Activated CD8-positive, alpha-beta T cell treated with anti-CD3 and anti-CD28 coated beads, Interleukin-2, amount 10 ng/mL, durations not matched to agents 7 days and 5 days (primary cell): ENCODE results near the gene BCR. TPM values are rescaled to one million over a fixed set of nuclear protein-coding genes. Genes with fewer than 3 reads are reported as not detected.

ENCODE experiments used
- ATAC-seq: fragments of 150-1000 bp; cut with Tn5 transposase; one replicate; pipeline ENCODE4 v1.10.0; 2021; ENCODE audit warnings: moderate library complexity
- CTCF ChIA-PET: fragments of 350-600 bp; sonication (Branson Sonifier 250); formaldehyde crosslinking; loops from one replicate; lab custom pipeline; 2021; ENCODE audit warnings: antibody characterized with exemption; lab: Charles Lee
- POLR2A ChIA-PET: fragments of 350-600 bp; sonication (Branson Sonifier 250); formaldehyde crosslinking; loops from one replicate; lab custom pipeline; 2021; ENCODE audit warnings: antibody characterized with exemption; lab: Charles Lee
- DNase-seq: peaks from one replicate; pipeline ENCODE4 v3.0.0-alpha.2; 2020
- H3K27ac Mint-ChIP-seq: one replicate; pipeline ENCODE4 v1.8.0; 2021; ENCODE audit warnings: mild to moderate bottlenecking, mixed read lengths
- H3K27me3 Mint-ChIP-seq: one replicate; pipeline ENCODE4 v1.8.0; 2021; ENCODE audit warnings: low read depth, mixed read lengths
- H3K36me3 Mint-ChIP-seq: one replicate; pipeline ENCODE4 v1.8.0; 2021; ENCODE audit warnings: low read depth, mixed read lengths
- H3K4me1 Mint-ChIP-seq: one replicate; pipeline ENCODE4 v1.8.0; 2021; ENCODE audit warnings: low read depth, mixed read lengths
- H3K4me3 Mint-ChIP-seq: one replicate; pipeline ENCODE4 v1.8.0; 2021; ENCODE audit warnings: mild to moderate bottlenecking, mixed read lengths
- H3K9me3 Mint-ChIP-seq: one replicate; pipeline ENCODE4 v1.8.0; 2022; ENCODE audit warnings: mixed read lengths; ENCODE audit not compliant: insufficient read depth
- total RNA-seq, 2 experiments: library from RNA; stranded (reverse); gene quantifications; one replicate each; pipeline ENCODE4 v1.2.3, GENCODE V29; 2021

Gene BCR
- total RNA-seq, 2 experiments from 2014 or later: 31.1 to 31.9 TPM

DNA sequence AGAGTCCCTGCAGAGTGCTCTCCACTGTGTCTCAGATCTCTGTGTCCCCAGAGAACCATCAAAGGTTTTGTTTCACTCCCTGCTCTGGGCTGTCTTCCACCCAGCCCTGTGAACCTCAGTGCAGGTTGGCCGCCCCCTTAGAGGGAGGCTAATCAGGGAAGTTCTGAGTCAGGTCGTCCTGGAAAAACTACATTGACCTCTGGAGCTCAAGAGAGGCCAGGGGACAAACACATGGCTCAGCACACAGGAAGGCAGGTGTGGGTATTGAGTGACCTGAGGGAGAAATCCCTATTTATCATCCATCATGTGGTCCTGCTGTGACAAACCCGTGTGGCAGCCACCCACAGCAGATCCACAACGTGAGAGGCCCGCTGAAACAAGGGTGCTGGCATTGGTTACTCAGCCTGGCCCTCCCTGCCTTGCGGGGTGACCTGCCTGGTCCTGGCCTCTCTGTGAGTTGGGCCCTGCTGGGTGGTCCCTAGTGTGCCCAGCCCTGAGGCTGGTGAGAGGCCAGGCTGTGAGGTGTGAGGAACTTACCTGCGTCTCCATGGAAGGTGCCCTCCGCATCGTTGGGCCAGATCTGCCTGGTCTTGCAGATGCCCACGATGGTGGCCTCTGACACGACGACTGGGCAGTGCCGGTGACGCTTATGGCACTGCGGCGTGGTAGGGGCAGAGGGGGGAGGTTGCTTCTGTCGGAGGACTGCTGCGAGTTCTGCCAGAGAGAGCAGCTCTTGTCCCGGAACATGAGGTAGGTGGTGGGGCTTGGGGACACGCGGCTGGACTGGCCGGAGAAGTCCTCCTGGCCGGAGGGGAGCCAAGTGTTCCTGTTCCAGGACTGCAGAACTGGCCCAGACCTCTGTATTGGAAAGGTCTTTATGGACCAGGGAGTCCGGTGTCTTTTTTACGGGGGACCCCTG lies 669 bp upstream of the BCR start:
- Mint-ChIP-seq H3K36me3 (peaks cover 29% of the 10 kb centered on the region), H3K27ac (peak overlapping the region; percentile 77), H3K4me1 (peaks cover 65% of the 10 kb centered on the region), H3K4me3 (peak overlapping the region; percentile 74), H3K9me3 (peaks cover 13% of the 10 kb centered on the region), H3K27me3 (peaks cover 5% of the 10 kb centered on the region)
- ATAC-seq (no peak), DNase-seq (no peak)
- ChIA-PET CTCF (interaction anchor here (0.6 to 16.3 kb wide), 7 partner anchors 24 to 111 kb away, joined by 3 to 280 read pairs (median 7); no protein-coding TSS in a partner anchor), POLR2A (interaction anchor here (1.6 to 2.5 kb wide), 2 partner anchors 42 to 63 kb away, joined by 3 to 11 read pairs; no protein-coding TSS in a partner anchor)

DNA sequence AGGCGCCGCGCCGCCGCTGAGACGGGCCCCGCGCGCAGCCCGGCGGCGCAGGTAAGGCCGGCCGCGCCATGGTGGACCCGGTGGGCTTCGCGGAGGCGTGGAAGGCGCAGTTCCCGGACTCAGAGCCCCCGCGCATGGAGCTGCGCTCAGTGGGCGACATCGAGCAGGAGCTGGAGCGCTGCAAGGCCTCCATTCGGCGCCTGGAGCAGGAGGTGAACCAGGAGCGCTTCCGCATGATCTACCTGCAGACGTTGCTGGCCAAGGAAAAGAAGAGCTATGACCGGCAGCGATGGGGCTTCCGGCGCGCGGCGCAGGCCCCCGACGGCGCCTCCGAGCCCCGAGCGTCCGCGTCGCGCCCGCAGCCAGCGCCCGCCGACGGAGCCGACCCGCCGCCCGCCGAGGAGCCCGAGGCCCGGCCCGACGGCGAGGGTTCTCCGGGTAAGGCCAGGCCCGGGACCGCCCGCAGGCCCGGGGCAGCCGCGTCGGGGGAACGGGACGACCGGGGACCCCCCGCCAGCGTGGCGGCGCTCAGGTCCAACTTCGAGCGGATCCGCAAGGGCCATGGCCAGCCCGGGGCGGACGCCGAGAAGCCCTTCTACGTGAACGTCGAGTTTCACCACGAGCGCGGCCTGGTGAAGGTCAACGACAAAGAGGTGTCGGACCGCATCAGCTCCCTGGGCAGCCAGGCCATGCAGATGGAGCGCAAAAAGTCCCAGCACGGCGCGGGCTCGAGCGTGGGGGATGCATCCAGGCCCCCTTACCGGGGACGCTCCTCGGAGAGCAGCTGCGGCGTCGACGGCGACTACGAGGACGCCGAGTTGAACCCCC lies 798 bp downstream of the BCR start:
- Mint-ChIP-seq H3K4me3 (peak overlapping the region; percentile 79), H3K9me3 (peaks cover 7% of the 10 kb centered on the region), H3K27ac (no peak overlapping the region), H3K36me3 (peaks cover 31% of the 10 kb centered on the region), H3K4me1 (peaks cover 69% of the 10 kb centered on the region), H3K27me3 (peaks cover 5% of the 10 kb centered on the region)
- POLR2A ChIA-PET: interaction anchor here (0.7 to 2.5 kb wide), 5 partner anchors 17 to 98 kb away, joined by 3 to 11 read pairs (median 4); no protein-coding TSS in a partner anchor
- ATAC-seq: peak; percentile 21
- CTCF ChIA-PET: interaction anchor here (0.6 to 16.3 kb wide), 7 partner anchors 35 to 221 kb away, joined by 3 to 280 read pairs (median 4); no protein-coding TSS in a partner anchor
- peak; percentile 49 for DNase-seq

DNA sequence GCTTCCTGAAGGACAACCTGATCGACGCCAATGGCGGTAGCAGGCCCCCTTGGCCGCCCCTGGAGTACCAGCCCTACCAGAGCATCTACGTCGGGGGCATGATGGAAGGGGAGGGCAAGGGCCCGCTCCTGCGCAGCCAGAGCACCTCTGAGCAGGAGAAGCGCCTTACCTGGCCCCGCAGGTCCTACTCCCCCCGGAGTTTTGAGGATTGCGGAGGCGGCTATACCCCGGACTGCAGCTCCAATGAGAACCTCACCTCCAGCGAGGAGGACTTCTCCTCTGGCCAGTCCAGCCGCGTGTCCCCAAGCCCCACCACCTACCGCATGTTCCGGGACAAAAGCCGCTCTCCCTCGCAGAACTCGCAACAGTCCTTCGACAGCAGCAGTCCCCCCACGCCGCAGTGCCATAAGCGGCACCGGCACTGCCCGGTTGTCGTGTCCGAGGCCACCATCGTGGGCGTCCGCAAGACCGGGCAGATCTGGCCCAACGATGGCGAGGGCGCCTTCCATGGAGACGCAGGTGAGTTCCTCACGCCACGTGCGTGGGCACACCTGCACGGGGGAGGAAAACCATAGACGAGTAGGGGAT lies 1.5 kb downstream of the BCR start:
- Mint-ChIP-seq H3K27me3 (peaks cover 5% of the 10 kb centered on the region), H3K9me3 (peaks cover 4% of the 10 kb centered on the region), H3K4me1 (peaks cover 67% of the 10 kb centered on the region), H3K4me3 (peak overlapping the region; percentile 79), H3K36me3 (peaks cover 31% of the 10 kb centered on the region), H3K27ac (peak overlapping the region; percentile 36)
- ATAC-seq (no peak), DNase-seq (no peak)
- ChIA-PET POLR2A (interaction anchor here (1.0 to 2.5 kb wide), 3 partner anchors 18 to 61 kb away, joined by 3 to 11 read pairs (median 4); no protein-coding TSS in a partner anchor), CTCF (interaction anchor here (1.0 to 16.3 kb wide), 6 partner anchors 35 to 116 kb away, joined by 3 to 280 read pairs (median 4); no protein-coding TSS in a partner anchor)

DNA sequence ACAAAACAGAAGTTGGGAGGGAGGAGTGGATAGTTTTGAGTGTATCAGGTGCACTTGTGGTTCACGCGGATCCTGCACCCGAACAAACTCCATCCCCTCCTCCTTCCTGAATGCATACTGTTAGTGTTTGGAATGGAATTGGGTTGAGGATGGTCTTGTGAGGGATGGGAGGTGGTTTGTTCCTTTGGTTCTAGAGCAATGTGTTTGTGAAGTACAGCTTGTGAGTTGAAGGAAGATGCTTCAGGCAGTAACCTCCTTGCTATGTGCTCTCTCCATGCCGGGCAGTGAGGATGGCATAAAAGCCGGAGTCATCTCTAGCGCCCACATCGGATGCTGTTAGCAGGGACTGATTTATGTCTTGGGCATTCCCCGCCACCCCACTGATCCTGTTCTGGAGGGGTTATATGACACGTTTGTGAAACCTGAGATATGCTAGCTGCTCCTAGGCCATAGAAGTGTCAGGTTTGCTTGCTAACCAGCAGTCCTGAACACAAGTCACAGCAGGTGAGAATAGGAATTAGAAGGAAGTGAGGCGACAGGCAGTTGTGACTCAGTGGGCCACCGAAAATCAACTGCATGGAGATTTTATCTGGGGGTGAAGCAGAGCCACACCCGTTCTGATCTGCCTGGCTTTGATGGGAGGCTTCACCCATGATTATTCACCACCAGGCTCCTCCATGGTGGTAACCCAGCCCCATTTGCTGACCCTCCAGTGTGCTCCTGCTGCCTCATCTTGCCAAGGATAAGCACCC lies 2.2 kb downstream of the BCR start:
- peak overlapping the region; percentile 36 for H3K27ac Mint-ChIP-seq
- POLR2A ChIA-PET: interaction anchor here (1.0 to 2.5 kb wide), 2 partner anchors 43 to 61 kb away, joined by 3 to 11 read pairs; no protein-coding TSS in a partner anchor
- DNase-seq (peak; percentile 37), ATAC-seq (no peak)
- H3K36me3 Mint-ChIP-seq: peaks cover 27% of the 10 kb centered on the region
- CTCF ChIA-PET: interaction anchor here (1.2 to 16.3 kb wide), 7 partner anchors 8 to 299 kb away, joined by 3 to 280 read pairs (median 5); no protein-coding TSS in a partner anchor
- H3K27me3 Mint-ChIP-seq: peaks cover 5% of the 10 kb centered on the region
- H3K4me3 Mint-ChIP-seq: peak overlapping the region; percentile 79
- H3K9me3 Mint-ChIP-seq: no peaks in the 10 kb centered on the region
- peaks cover 62% of the 10 kb centered on the region for H3K4me1 Mint-ChIP-seq

DNA sequence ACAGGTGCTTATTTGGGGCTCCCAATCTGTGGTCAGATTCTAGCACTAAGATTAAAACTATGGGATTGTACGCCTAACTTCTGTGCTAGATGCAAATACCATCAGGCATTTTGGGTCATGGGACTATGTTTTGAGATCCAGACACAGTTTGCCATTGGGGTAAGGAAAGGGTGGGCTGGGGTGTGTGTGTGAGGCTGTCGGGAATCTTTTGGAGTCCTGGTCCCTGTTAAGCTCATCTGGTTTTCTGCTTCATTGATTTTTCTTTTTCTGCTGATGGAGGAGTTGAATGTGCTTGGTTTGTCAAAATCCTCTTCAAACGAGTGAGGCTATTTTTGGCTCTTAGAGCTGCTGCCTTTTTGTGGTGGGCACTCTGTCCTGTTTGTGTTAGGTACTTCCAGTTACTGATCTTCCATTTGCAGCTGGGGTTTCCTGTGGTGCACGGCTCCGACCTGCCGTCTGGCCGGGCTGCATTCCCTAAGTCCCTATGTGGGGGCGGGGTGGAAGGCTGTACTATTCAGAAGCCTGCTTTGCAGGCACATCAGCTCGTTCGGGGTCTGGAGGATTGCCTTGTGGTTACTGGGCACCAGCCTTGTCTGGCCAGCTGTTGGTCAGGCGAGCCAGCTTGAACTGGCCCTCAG lies 2.9 kb downstream of the BCR start:
- CTCF ChIA-PET: interaction anchor here (1.2 to 16.3 kb wide), 6 partner anchors 8 to 299 kb away, joined by 3 to 280 read pairs (median 7); no protein-coding TSS in a partner anchor
- Mint-ChIP-seq H3K9me3 (no peaks in the 10 kb centered on the region), H3K27ac (peak overlapping the region; percentile 57), H3K27me3 (peaks cover 5% of the 10 kb centered on the region), H3K36me3 (peaks cover 33% of the 10 kb centered on the region), H3K4me1 (peaks cover 68% of the 10 kb centered on the region), H3K4me3 (peak overlapping the region; percentile 79)
- ATAC-seq (no peak), DNase-seq (no peak)
- POLR2A ChIA-PET: interaction anchor here (0.7 kb wide), 1 partner anchor 33 kb away, joined by 3 read pairs; no protein-coding TSS in a partner anchor

DNA sequence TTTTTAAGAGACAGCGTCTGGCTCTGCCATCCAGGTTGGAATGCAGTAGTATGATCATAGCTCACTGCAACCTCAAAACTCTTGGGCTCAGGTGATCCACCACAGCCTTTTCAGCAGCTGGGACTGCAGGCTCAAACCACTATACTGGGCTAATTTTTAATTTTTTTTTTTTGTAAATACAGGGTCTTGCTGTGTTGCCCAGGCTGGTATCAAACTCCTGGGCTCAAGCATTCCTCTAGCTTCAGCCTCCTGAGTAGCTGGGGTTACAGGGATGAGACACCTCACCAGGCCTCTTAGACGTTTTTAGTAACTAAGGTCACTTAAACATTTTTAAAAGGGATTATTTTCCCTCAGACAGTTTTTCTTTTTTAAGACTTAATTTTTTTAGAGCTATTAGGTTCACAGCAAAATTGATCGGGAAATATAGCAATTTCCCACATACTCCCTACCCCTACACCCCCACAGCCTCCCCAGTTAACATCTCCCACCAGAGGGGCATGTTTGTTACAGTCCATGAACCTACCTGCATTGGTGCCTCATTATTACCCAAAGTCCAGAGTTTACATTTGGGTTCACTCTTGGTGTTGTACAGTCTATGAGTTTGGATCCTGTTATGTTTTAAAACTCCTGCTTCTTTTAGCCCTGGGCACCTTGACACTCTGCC lies 3.9 kb downstream of the BCR start:
- ChIA-PET POLR2A (no interaction called here), CTCF (interaction anchor here (1.2 to 16.3 kb wide), 5 partner anchors 9 to 300 kb away, joined by 3 to 280 read pairs (median 9); no protein-coding TSS in a partner anchor)
- peaks cover 58% of the 10 kb centered on the region for H3K4me1 Mint-ChIP-seq
- no peak overlapping the region for H3K4me3 Mint-ChIP-seq
- DNase-seq (no peak), ATAC-seq (no peak)
- H3K9me3 Mint-ChIP-seq: no peaks in the 10 kb centered on the region
- peaks cover 33% of the 10 kb centered on the region for H3K36me3 Mint-ChIP-seq
- peaks cover 5% of the 10 kb centered on the region for H3K27me3 Mint-ChIP-seq
- H3K27ac Mint-ChIP-seq: no peak overlapping the region

DNA sequence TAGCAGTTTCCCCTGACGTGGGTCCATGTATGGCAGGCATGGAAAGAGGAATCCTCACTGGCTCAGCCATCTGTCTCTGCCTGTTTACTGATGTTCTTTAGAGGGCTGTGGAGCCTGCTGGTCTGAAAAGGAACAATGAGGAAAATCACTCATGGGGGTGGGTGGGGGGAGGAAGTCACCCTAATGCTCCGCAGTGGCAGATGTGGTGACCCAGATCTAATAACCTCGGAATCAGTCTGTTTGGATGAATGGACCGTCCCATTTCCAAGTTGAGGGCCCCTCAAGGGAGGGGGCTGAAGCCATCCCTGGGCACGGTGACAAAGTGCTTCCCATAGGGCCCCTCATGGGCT lies 4.4 kb downstream of the BCR start:
- Mint-ChIP-seq H3K36me3 (peaks cover 33% of the 10 kb centered on the region), H3K9me3 (no peaks in the 10 kb centered on the region), H3K27me3 (peaks cover 5% of the 10 kb centered on the region), H3K27ac (no peak overlapping the region), H3K4me3 (peak overlapping the region; percentile 5), H3K4me1 (peaks cover 54% of the 10 kb centered on the region)
- ChIA-PET CTCF (interaction anchor here (2.5 to 16.3 kb wide), 3 partner anchors 58 to 106 kb away, joined by 9 to 280 read pairs (median 23); no protein-coding TSS in a partner anchor), POLR2A (no interaction called here)
- ATAC-seq (no peak), DNase-seq (no peak)

DNA sequence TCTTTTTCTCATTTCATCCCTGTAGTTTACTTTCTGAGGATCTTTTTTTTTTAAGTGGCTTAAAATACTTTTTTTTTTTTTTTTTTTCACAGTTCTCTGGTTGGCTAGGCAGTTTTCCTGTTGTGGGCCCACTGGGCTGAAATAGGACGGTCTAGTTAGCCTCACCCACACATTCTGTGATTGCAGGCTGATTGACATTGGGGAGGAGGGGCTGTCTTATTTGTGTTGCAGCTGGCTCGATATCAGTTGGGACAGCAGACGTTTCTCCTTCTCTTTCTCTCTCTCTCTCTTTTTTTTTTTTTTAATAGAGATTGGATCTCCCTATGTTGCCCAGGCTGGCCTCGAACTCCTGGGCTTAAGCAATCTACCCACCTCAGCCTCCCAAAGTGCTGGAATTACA lies 6.9 kb downstream of the BCR start:
- Mint-ChIP-seq H3K4me3 (no peak overlapping the region), H3K27ac (peak overlapping the region; percentile 50), H3K4me1 (peaks cover 42% of the 10 kb centered on the region), H3K36me3 (peaks cover 26% of the 10 kb centered on the region), H3K27me3 (peaks cover 2% of the 10 kb centered on the region), H3K9me3 (no peaks in the 10 kb centered on the region)
- ATAC-seq: no peak
- POLR2A ChIA-PET: no interaction called here
- CTCF ChIA-PET: interaction anchor here (1.1 to 16.3 kb wide), 3 partner anchors 9 to 94 kb away, joined by 3 to 280 read pairs (median 3); no protein-coding TSS in a partner anchor
- DNase-seq: no peak

DNA sequence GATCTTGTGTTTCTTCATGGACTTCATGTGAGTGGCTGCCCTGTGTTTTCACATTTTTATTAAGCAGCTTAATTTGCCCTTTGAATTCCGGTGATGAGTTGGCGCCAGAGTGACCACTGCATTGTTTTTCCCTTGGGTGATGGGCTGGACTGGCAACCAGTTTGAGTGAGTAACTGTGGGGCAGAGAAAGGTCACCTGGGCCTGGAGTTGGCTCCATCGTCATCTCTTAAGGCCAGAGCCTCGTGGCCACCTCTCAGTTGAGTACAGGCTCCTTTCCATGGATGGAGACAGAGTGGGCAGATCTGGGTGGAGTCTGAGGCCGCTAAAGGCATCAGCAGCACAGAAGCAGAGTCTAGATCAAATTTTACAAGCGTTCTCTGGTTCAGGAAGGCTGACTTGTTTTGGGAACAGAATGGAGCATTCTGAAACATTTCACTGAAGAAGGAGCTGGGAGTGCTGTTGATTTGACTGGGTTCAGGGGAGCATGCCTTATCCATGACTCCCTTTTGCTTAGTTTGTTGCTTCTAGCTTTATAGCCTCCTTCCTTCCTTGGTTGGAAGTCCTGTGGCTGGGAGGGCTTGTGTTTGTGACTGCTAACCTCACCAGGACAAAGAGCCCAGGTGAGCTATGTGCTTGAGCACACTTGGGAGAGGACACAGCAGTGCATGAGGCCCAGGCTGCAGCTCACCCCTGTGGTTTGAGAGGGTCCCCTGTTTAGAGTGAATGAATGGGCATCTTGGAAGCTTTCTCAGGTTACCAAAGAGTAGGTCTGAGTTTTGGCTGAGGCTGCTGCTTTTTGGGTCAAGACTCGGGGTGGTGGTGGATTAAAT lies 7.8 kb downstream of the BCR start:
- CTCF ChIA-PET: interaction anchor here (1.0 to 1.1 kb wide), 2 partner anchors 11 to 94 kb away, joined by 3 to 5 read pairs; no protein-coding TSS in a partner anchor
- H3K4me3 Mint-ChIP-seq: no peak overlapping the region

More for the DNA sequence above, 7.8 kb downstream of the BCR start:
- Mint-ChIP-seq H3K27ac (no peak overlapping the region), H3K27me3 (no peaks in the 10 kb centered on the region), H3K9me3 (no peaks in the 10 kb centered on the region), H3K4me1 (peaks cover 33% of the 10 kb centered on the region), H3K36me3 (peaks cover 22% of the 10 kb centered on the region)
- POLR2A ChIA-PET: no interaction called here
- ATAC-seq (no peak), DNase-seq (no peak)
